HG03442 (cell line): ENCODE data around the gene RPS16.

ENCODE experiments used
- ATAC-seq: cut with Tn5 transposase; IDR thresholded peaks from one replicate; pipeline ENCODE4 v1.9.1; 2021; ENCODE audit warnings: mild to moderate bottlenecking, moderate library complexity; ENCODE audit not compliant: unreplicated experiment

RPS16 gene

GRCh38 chr19:39408392-39409207 is 27.1 kb downstream of the RPS16 start:
- ATAC-seq: no peak

DNA sequence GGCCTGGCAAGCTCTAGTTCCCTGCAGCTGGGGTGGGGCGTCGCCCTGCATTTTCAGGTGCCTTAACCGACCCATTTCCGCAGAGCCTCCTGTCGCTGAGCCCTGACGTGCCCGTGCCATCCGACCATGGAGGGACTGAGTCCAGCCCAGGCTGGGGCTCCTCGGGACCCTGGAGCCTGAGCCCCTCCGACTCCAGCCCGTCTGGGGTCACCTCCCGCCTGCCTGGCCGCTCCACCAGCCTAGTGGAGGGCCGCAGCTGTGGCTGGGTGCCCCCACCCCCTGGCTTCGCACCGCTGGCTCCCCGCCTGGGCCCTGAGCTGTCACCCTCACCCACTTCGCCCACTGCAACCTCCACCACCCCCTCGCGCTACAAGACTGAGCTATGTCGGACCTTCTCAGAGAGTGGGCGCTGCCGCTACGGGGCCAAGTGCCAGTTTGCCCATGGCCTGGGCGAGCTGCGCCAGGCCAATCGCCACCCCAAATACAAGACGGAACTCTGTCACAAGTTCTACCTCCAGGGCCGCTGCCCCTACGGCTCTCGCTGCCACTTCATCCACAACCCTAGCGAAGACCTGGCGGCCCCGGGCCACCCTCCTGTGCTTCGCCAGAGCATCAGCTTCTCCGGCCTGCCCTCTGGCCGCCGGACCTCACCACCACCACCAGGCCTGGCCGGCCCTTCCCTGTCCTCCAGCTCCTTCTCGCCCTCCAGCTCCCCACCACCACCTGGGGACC is 27.9 kb downstream of the RPS16 start:
- no peak for ATAC-seq

- no peak for ATAC-seq
Observed at GRCh38 chr19:39407410-39407659, 28.4 kb downstream of the RPS16 start.

- peak; percentile 13 for ATAC-seq
Observed at GRCh38 chr19:39406656-39407409, 28.9 kb downstream of the RPS16 start, which contains the start of gene ZFP36. TSS of gene ZFP36 (plus strand) at chr19:39406847. CDS start at chr19:39406905, 58 bp downstream.

DNA sequence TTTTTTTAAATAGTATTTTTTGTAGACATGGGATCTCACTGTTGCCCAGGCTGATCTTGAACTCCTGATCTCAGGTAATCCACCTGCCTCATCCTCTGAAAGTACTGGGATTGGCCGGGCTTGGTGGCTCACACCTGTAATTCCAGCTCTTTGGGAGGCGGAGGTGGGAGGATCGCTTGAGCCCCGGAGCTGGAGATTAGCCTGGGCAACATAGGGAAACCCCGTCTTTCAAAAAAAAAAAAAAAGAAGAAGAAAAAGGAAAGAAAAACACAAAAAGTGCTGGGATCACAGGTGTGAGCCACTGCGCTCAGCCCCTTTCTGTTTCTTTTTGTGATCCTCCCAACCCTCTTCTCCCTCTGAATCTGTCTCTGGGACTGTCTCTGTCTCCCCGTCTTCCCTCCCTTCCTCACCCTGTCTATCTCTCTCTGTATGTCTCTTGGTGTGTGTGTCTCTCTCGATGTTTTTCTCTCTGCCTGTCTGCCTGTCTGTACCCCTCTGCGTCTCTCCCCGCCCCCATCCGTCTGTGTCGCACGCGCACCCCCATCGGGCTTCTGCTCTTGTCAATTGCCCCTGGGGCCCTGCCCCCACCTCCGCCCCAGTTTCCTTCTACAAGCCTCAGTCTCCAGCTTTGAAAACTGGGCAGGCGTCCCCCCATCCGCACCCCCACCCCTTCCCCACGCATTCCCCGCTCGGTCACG is 29.6 kb downstream of the RPS16 start:
- ATAC-seq: no peak

DNA sequence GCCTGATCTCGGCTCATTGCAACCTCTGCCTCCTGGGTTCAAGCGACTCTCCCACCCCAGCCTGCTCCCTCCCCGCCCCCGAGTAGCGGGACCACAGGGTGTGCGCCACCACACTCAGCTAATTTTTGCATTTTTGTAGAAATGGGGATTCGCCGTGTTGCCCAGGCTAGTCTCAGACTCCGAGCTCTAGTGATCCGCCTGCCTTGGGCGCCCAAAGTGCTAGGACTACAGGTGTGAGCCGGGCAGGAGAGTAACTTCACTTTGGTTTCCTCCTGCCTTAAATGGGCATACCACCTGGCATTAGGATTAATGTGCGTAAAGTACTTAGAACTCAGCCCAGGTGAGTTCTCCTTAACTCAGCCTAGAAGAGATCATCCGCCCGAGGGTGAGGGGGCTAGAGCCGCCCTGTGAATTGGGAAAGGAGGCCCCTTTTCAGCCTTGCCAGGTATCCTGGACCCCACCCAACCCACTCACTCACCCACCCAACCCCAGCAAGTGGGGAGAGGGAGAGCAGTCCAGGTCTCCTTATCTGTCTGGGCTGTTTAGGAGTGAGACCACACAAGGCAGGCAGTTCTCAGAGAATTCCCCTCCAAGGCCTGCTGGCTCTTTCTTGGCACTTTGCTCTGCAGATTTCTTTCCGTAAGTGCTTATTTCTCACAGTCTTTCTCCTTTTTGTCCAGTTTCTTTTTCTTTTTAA is 30.3 kb downstream of the RPS16 start:
- no peak for ATAC-seq

- ATAC-seq: peak; percentile 22
Observed at GRCh38 chr19:39403331-39404312, 32.1 kb downstream of the RPS16 start.

DNA sequence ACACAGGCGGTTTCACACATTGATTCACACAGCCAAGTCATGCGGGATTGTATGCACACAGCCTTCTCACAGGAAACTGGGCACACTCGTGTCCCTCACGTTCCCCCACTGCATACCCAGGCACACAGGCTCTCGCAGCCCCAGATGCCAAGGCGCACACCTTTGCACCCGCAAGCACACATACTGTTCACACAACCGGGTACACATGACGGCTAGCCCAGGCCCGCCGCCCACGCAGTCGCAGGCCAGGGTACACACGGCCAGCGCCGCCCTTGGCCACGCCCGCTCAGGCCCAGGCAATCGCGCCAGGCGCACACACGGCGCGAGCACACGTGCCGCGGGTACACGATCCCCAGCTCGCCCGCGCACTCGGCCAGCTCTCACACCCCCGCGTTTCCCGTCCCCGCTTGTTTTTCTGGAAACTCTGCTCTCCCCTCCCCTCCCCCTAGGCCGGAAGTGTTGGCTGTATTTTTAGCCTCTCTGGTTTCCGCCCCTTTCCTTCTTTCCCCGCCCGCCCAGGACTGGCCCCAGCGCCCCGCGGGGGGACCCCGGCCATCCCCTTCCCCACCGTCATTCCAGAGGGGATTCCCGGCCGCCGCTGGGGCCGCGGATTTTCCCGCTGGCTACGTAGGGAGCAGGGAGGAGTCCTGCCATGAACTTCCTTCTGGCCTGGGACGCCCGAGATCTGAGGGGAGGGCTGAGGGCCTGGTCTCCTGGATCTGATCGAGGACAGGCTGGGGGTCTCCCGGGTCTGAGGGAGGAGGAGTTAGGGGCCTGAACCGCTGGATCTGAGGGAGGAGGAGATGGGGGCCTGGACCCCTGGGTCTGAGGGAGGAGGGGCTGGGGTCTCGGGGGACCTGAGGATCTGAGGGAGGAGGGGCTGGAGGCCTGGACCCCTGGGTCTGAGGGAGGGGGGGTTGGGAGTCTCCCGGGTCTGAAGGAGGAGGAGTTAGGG is 33.1 kb downstream of the RPS16 start:
- ATAC-seq: peak; percentile 21

DNA sequence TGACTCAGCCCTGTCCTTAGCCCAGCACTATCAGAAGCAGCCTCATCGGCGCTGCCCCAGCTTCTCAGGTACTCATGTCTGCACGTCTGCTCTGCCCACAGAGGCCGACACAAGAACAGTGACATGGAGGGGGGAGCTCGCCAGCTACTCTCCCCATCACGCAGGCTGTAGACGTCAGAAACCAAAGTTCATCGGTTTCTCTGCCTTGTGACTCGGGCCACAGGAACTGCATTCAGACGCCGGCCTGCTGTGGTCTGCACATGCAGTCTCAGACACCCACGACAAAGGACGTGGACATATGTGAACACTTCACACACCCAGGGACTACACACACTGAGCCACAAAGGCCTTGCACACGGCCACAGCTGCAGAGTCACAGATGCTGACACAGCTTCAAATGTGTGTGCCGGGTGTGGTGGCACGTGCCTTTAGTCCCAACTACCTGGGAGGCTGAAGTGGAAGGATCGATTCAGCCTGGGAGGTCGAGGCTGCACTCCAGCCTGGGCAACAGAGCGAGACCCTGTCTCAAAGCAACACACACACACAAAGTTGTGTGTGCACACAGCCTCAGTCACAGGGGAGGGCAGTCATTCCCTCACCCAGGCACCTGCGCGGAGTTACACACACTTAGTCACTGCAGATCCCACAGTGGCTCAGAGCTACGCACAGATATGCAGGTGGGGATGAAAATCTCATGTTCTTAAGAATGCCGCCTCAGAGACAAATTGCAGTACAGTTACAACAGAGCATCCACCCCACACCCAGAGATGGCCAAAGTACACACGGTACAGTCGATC is 34.0 kb downstream of the RPS16 start:
- peak; percentile 18 for ATAC-seq

- ATAC-seq: peak; percentile 3
Observed at GRCh38 chr19:39401070-39401548, 34.6 kb downstream of the RPS16 start.

- ATAC-seq: no peak
Observed at GRCh38 chr19:39400061-39400460, 35.7 kb downstream of the RPS16 start.

GRCh38 chr19:39399668-39400050 is 36.1 kb downstream of the RPS16 start:
- no peak for ATAC-seq

- no peak for ATAC-seq
Observed at GRCh38 chr19:39398297-39398864, 37.4 kb downstream of the RPS16 start.

DNA sequence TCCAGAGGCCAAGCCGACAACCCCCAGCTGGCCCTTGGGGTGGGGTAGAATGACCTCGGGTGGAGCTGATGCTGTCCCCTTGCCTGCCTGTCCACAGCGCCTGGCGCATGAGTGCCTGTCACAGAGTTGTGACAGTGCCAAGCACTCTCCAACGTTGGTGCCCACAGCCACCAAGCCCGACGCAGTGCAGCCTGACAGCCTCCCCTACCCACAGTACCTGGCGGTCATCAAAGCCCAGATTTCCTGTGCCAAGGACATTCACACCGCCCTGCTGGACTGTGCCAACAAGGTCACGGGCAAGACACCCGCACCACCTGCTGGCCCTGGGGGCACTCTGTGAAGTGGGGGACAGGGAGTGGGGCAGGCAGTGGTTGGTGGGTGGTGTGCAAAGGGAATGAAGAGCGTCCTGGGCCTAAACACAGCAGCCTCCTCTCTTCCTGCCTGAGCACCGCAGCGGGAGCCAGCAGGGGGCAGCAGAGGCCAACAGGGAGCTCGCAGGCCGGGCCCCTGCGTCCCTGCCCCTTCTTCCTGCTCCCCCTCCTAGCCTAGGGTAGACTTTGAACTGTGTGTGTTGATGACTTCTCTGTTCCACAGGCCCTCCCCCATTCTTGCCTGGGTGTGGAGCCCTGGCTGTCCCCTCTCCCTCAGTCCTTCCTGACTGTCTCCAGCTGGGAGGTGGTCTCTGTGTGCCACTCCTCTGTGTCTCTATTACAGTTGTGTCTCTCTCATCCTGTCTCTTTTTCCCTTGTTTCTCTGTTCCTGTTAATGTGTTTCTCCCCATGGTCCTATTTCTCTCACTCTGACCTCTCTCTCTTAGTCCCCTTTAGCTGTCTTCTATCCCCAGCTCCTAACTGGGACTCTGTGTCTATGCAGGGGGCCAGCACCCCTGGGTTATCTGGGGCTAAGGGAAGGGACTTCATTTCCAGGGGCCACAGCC is 38.1 kb downstream of the RPS16 start:
- ATAC-seq: peak; percentile 34

GRCh38 chr19:39390751-39391437 is 44.9 kb downstream of the RPS16 start, which contains the start of the genes MED29 and PAF1:
TSS of gene MED29 (plus strand) at chr19:39391378. CDS start at chr19:39391423, 45 bp downstream.
TSS of gene PAF1 (minus strand) at chr19:39391106. CDS start at chr19:39390864, 242 bp downstream.
- peak; percentile 88 for ATAC-seq
